ENCODE measurements around the gene GUCY2C.

- TF ChIP-seq CTCF (IDR thresholded peaks at IDR 0.05; ENCODE audit: insufficient read depth, low read length) (no peak), POLR2AphosphoS5 (IDR thresholded peaks at IDR 0.05; ENCODE audit: low read depth) (no peak), SPI1 (IDR thresholded peaks at IDR 0.05; ENCODE audit: borderline replicate concordance, low read depth) (peak; percentile 57; the same call in 1 of the 2 replicates), REST (IDR thresholded peaks at IDR 0.05; ENCODE audit: insufficient replicate concordance, low read depth) (no peak), GABPA (IDR thresholded peaks at IDR 0.05; ENCODE audit: low read depth) (no peak)
Measured at GRCh38 chr12:14614704-14615121, 81.7 kb downstream of the GUCY2C start.
